ENCODE data around the gene NBAS.

NBAS gene

GRCh38 chr2:15155959-15156574 is 405.1 kb downstream of the NBAS start:
- no peak for DNase-seq

GRCh38 chr2:15154297-15154696 is 406.8 kb downstream of the NBAS start:
- DNase-seq: no peak

GRCh38 chr2:15152382-15152781 is 408.8 kb downstream of the NBAS start:
- no peak for DNase-seq

- DNase-seq: no peak
Observed at GRCh38 chr2:15149063-15149462, 412.1 kb downstream of the NBAS start.

DNA sequence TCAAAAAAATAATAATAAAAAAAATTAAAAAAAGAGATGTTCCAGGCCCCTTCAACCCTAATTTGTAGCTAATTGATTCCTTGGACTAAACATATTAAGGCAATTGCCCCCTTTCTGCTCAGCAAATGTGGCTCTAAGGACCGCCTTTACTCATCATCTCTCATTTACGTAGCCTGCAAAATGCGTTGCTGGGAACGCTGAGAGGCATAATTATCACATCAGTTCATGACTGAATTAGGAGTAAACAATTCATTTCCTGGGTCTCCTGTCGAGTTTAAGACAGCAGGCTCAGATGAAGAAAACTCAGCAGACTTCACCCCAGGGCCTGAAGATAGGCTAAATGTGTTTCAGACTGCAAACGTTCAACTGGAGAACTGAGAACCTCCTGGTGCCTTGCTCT is 413.5 kb downstream of the NBAS start:
- DNase-seq: no peak

DNA sequence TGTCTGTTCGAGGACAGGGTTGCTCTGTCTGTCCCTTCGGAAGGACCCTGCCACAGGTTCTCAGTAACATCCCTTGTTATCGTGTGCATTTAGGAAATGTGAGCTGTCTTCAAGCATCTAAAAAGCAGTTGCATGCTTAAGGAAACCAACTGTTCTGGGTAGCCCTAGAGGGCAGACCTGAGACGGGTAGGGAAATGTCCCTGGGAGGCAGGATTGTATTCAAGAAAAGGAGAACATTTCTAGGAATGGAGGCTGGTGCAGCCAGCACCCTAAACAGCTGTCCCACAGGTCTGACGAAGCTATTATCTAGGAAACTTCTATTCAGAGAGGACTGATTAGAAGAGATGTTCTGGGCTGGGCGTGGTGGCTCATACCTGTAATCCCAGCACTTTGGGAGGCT is 414.2 kb downstream of the NBAS start:
- no peak for DNase-seq

GRCh38 chr2:15145919-15146318 is 415.2 kb downstream of the NBAS start:
- DNase-seq: no peak

DNA sequence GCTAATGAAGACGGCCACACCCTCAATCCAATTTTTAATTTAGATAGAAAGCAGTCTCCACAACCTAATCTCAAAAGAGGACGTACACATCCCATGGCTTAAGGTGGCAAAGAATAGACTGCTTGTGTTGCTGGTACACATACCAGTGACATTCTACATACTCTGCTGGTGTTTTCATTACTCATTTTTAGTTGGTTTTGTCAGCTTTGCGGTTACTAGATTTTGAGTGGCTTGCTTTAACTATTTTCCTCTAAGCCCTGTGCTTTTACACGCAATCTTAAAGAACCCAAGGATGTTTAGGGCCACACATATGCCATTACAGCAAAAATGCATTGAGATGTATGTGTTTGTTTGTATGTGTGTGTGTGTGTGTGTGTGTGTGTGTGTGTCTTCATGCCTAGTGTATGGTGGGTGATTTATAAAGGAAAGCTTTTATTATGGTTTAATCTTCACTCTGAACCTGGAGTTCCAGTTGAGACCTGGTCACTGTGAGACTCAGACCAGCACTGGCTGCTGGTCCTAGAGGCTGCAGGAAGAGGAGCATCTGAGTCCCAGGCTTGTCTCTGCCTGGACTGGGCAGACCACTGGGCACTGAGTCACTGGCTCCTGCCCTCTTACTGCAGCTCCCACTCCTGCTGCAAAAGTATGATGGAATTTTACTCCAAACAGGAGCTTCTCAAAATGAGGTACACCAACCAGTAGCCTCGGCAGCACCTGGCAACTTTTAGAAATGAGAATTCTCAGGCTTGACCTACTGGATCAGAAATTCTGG is 415.9 kb downstream of the NBAS start:
- DNase-seq: no peak

- peak; percentile 57 to 59 for DNase-seq
Observed at GRCh38 chr2:15142069-15142689, 419.0 kb downstream of the NBAS start.

- DNase-seq: no peak
Observed at GRCh38 chr2:15141211-15141610, 419.9 kb downstream of the NBAS start.

- no peak for DNase-seq
Observed at GRCh38 chr2:15136639-15137038, 424.5 kb downstream of the NBAS start.

- no peak for DNase-seq
Observed at GRCh38 chr2:15134957-15135356, 426.2 kb downstream of the NBAS start.

- no peak for DNase-seq
Observed at GRCh38 chr2:15133461-15133860, 427.7 kb downstream of the NBAS start.

- no peak for DNase-seq
Observed at GRCh38 chr2:15128846-15129245, 432.3 kb downstream of the NBAS start.

GRCh38 chr2:15127876-15128275 is 433.3 kb downstream of the NBAS start:
- no peak for DNase-seq

- no peak for DNase-seq
Observed at GRCh38 chr2:15127301-15127700, 433.8 kb downstream of the NBAS start.

- no peak for DNase-seq
Observed at GRCh38 chr2:15126373-15126772, 434.8 kb downstream of the NBAS start.

DNA sequence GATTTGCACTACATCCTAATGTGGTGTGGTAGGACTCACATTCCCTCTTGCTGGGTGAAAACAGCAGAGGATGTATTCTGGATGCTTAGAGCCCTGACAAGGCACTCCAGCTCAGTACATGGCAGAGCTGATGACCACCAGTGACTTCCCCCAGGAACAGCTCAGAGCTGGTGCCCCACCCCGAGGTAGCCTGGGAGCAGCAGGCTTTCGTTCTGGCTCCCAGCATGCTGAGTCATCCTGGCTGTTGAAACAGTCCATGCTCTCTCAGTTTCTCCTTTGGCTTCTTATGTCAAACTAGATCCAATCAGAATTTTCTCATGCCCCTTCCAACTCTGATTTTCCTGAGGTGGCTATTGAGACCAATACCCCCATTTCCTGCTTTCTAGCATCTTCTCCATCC is 438.2 kb downstream of the NBAS start:
- no peak for DNase-seq

DNA sequence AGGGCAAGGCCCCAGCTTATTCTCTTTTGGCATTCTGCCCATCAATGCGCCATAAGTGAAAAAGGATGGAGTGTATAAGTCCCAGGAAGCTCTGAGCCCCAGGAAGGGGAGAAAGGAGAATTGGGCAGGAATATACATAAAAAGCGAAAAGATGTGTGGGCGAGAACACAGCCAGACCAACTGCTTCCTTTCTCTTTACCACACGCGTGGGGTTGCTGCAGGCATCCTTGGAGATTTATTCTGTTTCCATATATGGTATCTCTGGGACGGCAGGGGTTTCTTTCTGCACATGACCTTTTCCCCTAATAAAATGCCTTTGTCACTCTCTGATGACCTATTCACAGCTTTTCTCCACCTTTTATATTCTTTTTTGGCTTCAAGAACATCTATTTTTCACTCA is 440.5 kb downstream of the NBAS start:
- no peak for DNase-seq

GRCh38 chr2:15119722-15120175 is 441.4 kb downstream of the NBAS start:
- no peak for DNase-seq

DNA sequence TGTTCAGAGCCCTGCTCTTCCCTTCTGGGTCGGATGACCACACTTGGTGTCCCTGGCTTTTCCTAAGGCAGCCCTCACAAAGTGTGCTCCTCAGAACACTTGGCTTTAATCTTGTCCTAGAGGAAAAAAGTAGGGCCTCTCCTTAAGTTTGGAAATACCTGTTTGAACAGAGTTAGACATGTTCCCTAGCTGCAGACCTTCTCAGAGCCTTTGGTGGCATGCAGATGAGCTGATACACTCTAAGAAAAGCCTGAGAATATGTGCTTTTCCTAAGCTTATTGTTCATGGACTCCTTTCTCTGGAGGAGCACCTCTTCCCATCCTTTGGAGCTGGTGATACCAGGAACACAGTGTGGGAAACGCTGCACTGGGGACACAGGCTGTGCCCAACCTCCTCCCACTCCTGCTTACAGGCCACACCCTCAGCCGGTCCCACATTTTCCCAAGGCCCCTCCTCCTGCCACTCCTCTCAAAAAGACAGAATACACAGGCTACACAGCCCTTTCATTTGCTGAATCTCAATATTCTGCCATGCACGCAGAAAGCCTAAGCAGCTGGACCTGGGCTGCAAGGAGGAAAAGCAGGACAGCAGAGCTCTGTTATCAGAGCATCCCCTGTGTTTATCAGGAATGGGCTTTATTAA is 443.6 kb downstream of the NBAS start:
- no peak for DNase-seq
